ENCODE data around the gene KCNH1. TPM values are rescaled to one million over a fixed set of nuclear protein-coding genes. Genes with fewer than 3 reads are reported as not detected.

The KCNH1 gene
- total RNA-seq, 1 donor from 2014 or later = 0.10 TPM

- no peak overlapping the region for H3K27ac Mint-ChIP-seq (ENCODE audit: unreplicated experiment)
- no peaks in the 10 kb centered on the region for H3K27me3 Mint-ChIP-seq (ENCODE audit: unreplicated experiment)
- H3K4me3 Mint-ChIP-seq (ENCODE audit: unreplicated experiment) = no peak overlapping the region
- H3K4me1 Mint-ChIP-seq (ENCODE audit: unreplicated experiment) = no peaks in the 10 kb centered on the region
- DNase-seq (ENCODE audit: low spot score) = no peak
- H3K36me3 Mint-ChIP-seq (ENCODE audit: low read depth, unreplicated experiment) = no peaks in the 10 kb centered on the region
- no peaks in the 10 kb centered on the region for H3K9me3 Mint-ChIP-seq (ENCODE audit: unreplicated experiment)
- no peak for TF ChIP-seq CTCF (IDR thresholded peaks at IDR 0.05; ENCODE audit: unreplicated experiment)
These were observed 502.5 kb downstream of the KCNH1 start for GRCh38 chr1:210631399-210631798.

GRCh38 chr1:210629276-210629675, 504.7 kb downstream of the KCNH1 start:
- Mint-ChIP-seq H3K27me3 (ENCODE audit: unreplicated experiment) (no peaks in the 10 kb centered on the region), H3K4me3 (ENCODE audit: unreplicated experiment) (no peak overlapping the region), H3K9me3 (ENCODE audit: unreplicated experiment) (no peaks in the 10 kb centered on the region), H3K4me1 (ENCODE audit: unreplicated experiment) (no peaks in the 10 kb centered on the region), H3K36me3 (ENCODE audit: low read depth, unreplicated experiment) (no peaks in the 10 kb centered on the region), H3K27ac (ENCODE audit: unreplicated experiment) (no peak overlapping the region)
- no peak for TF ChIP-seq CTCF (IDR thresholded peaks at IDR 0.05; ENCODE audit: unreplicated experiment)
- no peak for DNase-seq (ENCODE audit: low spot score)

- no peak for DNase-seq (ENCODE audit: low spot score)
- H3K4me1 Mint-ChIP-seq (ENCODE audit: unreplicated experiment) = no peaks in the 10 kb centered on the region
- TF ChIP-seq CTCF (IDR thresholded peaks at IDR 0.05; ENCODE audit: unreplicated experiment) = no peak
- H3K4me3 Mint-ChIP-seq (ENCODE audit: unreplicated experiment) = no peak overlapping the region
- no peak overlapping the region for H3K27ac Mint-ChIP-seq (ENCODE audit: unreplicated experiment)
- H3K9me3 Mint-ChIP-seq (ENCODE audit: unreplicated experiment) = no peaks in the 10 kb centered on the region
- H3K27me3 Mint-ChIP-seq (ENCODE audit: unreplicated experiment) = no peaks in the 10 kb centered on the region
- no peaks in the 10 kb centered on the region for H3K36me3 Mint-ChIP-seq (ENCODE audit: low read depth, unreplicated experiment)
These were observed 506.2 kb downstream of the KCNH1 start for GRCh38 chr1:210627755-210628154.

Other genes starting within 250 kb of the KCNH1 start
- 39.6 TPM for gene RCOR3, start 125.2 kb upstream of the KCNH1 start, total RNA-seq (ENCODE audit: unreplicated experiment)
- gene TRAF5, start 192.7 kb upstream of the KCNH1 start, total RNA-seq (ENCODE audit: unreplicated experiment) = 14.5 TPM

All from endothelial cell (in vitro differentiated cells).